WTC11 (cell line): ENCODE measurements around the gene DOHH. TPM values are rescaled to one million over a fixed set of nuclear protein-coding genes. Genes with fewer than 3 reads are reported as not detected.

Experiments used
- ATAC-seq: fragments of 200-7000 bp; cut with Tn5 transposase; 2 replicates; pipeline ENCODE4 v1.10.0; 2021; ENCODE audit warnings: mild to moderate bottlenecking, moderate library complexity
- CTCF ChIA-PET: fragments of 300-600 bp; sonication (Branson Sonifier 250); formaldehyde crosslinking; loops from one replicate; lab custom pipeline; 2021; ENCODE audit warnings: antibody characterized with exemption; lab: Charles Lee
- POLR2A ChIA-PET: fragments of 350-600 bp; sonication (Branson Sonifier 250); formaldehyde crosslinking; loops from one replicate; lab custom pipeline; 2021; ENCODE audit warnings: antibody characterized with exemption; lab: Charles Lee
- DNase-seq: peaks from one replicate; pipeline ENCODE4 v3.0.0; 2021; ENCODE audit warnings: low spot score
- H3K27ac Mint-ChIP-seq: 2 replicates; pipeline ENCODE4 v1.8.0; 2021; ENCODE audit warnings: mixed read lengths
- H3K27me3 Mint-ChIP-seq: 2 replicates; pipeline ENCODE4 v1.8.0; 2021; ENCODE audit warnings: low read depth, mild to moderate bottlenecking, moderate library complexity, mixed read lengths
- H3K36me3 Mint-ChIP-seq: 2 replicates; pipeline ENCODE4 v1.8.0; 2021; ENCODE audit warnings: mixed read lengths
- H3K4me1 Mint-ChIP-seq: 2 replicates; pipeline ENCODE4 v1.8.0; 2022; ENCODE audit warnings: mixed read lengths
- H3K4me3 Mint-ChIP-seq: 2 replicates; pipeline ENCODE4 v1.8.0; 2021; ENCODE audit warnings: mild to moderate bottlenecking, moderate library complexity, mixed read lengths
- H3K9me3 Mint-ChIP-seq: 2 replicates; pipeline ENCODE4 v1.8.0; 2021; ENCODE audit warnings: mixed read lengths
- CBFB ChIP-seq: sonication (generic); formaldehyde crosslinking; IDR thresholded peaks from 2 replicates; pipeline ENCODE4 v1.8.1; 2022; ENCODE audit warnings: mild to moderate bottlenecking, low read depth, missing genetic modification reagents
- CREB1 ChIP-seq: sonication (generic); formaldehyde crosslinking; IDR thresholded peaks from 2 replicates; pipeline ENCODE4 v1.8.0; 2023; ENCODE audit warnings: mild to moderate bottlenecking, missing genetic modification reagents
- CTCF ChIP-seq: fragments of 200-600 bp; IDR thresholded peaks from 2 replicates; pipeline ENCODE4 v1.8.0; 2022; ENCODE audit warnings: antibody characterized with exemption
- HMGA2 ChIP-seq: fragments of 250-450 bp; sonication (Bioruptor Pico); IDR thresholded peaks from 2 replicates; pipeline ENCODE4 v1.4.0; 2021; ENCODE audit warnings: mild to moderate bottlenecking, moderate library complexity
- IRF1 ChIP-seq: sonication (generic); formaldehyde crosslinking; IDR thresholded peaks from 2 replicates; pipeline ENCODE4 v1.8.0; 2023; ENCODE audit warnings: missing genetic modification reagents
- PRRX2 ChIP-seq: fragments of 250-450 bp; sonication (Bioruptor Pico); IDR thresholded peaks from 2 replicates; pipeline ENCODE4 v1.8.0; 2021; ENCODE audit warnings: mild to moderate bottlenecking
- RELA ChIP-seq: sonication (generic); formaldehyde crosslinking; IDR thresholded peaks from 2 replicates; pipeline ENCODE4 v1.8.1; 2022; ENCODE audit warnings: missing genetic modification reagents, mild to moderate bottlenecking, borderline replicate concordance
- SOX15 ChIP-seq: fragments of 250-450 bp; sonication (Bioruptor Pico); IDR thresholded peaks from 2 replicates; pipeline ENCODE4 v1.9.0; 2021; ENCODE audit warnings: mild to moderate bottlenecking
- USF1 ChIP-seq: sonication (generic); formaldehyde crosslinking; IDR thresholded peaks from 2 replicates; pipeline ENCODE4 v1.8.0; 2022; ENCODE audit warnings: mild to moderate bottlenecking, missing genetic modification reagents
- ZMAT4 ChIP-seq: fragments of 250-450 bp; sonication (Bioruptor Pico); IDR thresholded peaks from 2 replicates; pipeline ENCODE4 v1.9.0; 2021; ENCODE audit warnings: mild to moderate bottlenecking
- ZNF219 ChIP-seq: sonication (generic); formaldehyde crosslinking; IDR thresholded peaks from 2 replicates; pipeline ENCODE4 v1.8.0; 2023; ENCODE audit warnings: missing genetic modification reagents, mild to moderate bottlenecking, borderline replicate concordance
- ZNF263 ChIP-seq: sonication (generic); formaldehyde crosslinking; IDR thresholded peaks from 2 replicates; pipeline ENCODE4 v1.8.1; 2022; ENCODE audit warnings: low read depth, mild to moderate bottlenecking, moderate library complexity, missing genetic modification reagents
- ZNF423 ChIP-seq: fragments of 250-450 bp; sonication (Bioruptor Pico); IDR thresholded peaks from 2 replicates; pipeline ENCODE4 v2.1.2; 2022; ENCODE audit warnings: mild to moderate bottlenecking, moderate library complexity
- ZNF532 ChIP-seq: fragments of 250-450 bp; sonication (Bioruptor Pico); IDR thresholded peaks from 2 replicates; pipeline ENCODE4 v1.9.0; 2021; ENCODE audit warnings: mild to moderate bottlenecking, borderline replicate concordance
- total RNA-seq: library from RNA; stranded (reverse); gene quantifications from 3 replicates; pipeline ENCODE4 v1.2.3, GENCODE V29; 2021
- TF ChIP-seq, protein P1 (sequence below): sonication (generic); formaldehyde crosslinking; IDR thresholded peaks from 2 replicates; pipeline ENCODE4 v1.8.1; 2022; ENCODE audit warnings: missing genetic modification reagents, borderline replicate concordance
- TF ChIP-seq, protein P2 (sequence below): fragments of 250-450 bp; sonication (Bioruptor Pico); IDR thresholded peaks from 2 replicates; pipeline ENCODE4 v1.9.0; 2021; ENCODE audit warnings: moderate library complexity, mild to moderate bottlenecking, inconsistent platforms, borderline replicate concordance
- TF ChIP-seq, protein P3 (sequence below): sonication (generic); formaldehyde crosslinking; IDR thresholded peaks from 2 replicates; pipeline ENCODE4 v1.8.0; 2023; ENCODE audit warnings: mild to moderate bottlenecking, missing genetic modification reagents
- TF ChIP-seq, protein P4 (sequence below): sonication (generic); formaldehyde crosslinking; conservative IDR thresholded peaks from 2 replicates; pipeline ENCODE4 v1.8.1; 2022; ENCODE audit warnings: mild to moderate bottlenecking, missing genetic modification reagents

DOHH gene
- total RNA-seq, 1 experiment from 2014 or later, result 22.2 TPM

- no peaks in the 10 kb centered on the region for H3K27me3 Mint-ChIP-seq
- H3K4me3 Mint-ChIP-seq, result no peak overlapping the region
- peaks cover 4% of the 10 kb centered on the region for H3K9me3 Mint-ChIP-seq
- TF ChIP-seq SOX15 (CRISPR knock-in tag) (no peak), CTCF (no peak), CREB1 (no peak), CBFB (no peak), ZMAT4 (CRISPR knock-in tag) (no peak), ZNF423 (no peak), RELA (no peak), ZNF263 (CRISPR knock-in tag) (no peak), IRF1 (no peak), ZNF532 (CRISPR knock-in tag) (no peak), HMGA2 (CRISPR knock-in tag) (no peak), PRRX2 (CRISPR knock-in tag) (no peak), ZNF219 (CRISPR knock-in tag) (no peak), USF1 (no peak)
- TF ChIP-seq, protein P1, sequence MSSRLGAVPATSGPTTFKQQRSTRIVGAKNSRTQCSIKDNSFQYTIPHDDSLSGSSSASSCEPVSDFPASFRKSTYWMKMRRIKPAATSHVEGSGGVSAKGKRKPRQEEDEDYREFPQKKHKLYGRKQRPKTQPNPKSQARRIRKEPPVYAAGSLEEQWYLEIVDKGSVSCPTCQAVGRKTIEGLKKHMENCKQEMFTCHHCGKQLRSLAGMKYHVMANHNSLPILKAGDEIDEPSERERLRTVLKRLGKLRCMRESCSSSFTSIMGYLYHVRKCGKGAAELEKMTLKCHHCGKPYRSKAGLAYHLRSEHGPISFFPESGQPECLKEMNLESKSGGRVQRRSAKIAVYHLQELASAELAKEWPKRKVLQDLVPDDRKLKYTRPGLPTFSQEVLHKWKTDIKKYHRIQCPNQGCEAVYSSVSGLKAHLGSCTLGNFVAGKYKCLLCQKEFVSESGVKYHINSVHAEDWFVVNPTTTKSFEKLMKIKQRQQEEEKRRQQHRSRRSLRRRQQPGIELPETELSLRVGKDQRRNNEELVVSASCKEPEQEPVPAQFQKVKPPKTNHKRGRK (CRISPR knock-in tag), result no peak
- TF ChIP-seq, protein P2, sequence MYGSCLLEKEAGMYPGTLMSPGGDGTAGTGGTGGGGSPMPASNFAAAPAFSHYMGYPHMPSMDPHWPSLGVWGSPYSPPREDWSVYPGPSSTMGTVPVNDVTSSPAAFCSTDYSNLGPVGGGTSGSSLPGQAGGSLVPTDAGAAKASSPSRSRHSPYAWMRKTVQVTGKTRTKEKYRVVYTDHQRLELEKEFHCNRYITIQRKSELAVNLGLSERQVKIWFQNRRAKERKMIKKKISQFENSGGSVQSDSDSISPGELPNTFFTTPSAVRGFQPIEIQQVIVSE (CRISPR knock-in tag), result no peak
- TF ChIP-seq, protein P3, sequence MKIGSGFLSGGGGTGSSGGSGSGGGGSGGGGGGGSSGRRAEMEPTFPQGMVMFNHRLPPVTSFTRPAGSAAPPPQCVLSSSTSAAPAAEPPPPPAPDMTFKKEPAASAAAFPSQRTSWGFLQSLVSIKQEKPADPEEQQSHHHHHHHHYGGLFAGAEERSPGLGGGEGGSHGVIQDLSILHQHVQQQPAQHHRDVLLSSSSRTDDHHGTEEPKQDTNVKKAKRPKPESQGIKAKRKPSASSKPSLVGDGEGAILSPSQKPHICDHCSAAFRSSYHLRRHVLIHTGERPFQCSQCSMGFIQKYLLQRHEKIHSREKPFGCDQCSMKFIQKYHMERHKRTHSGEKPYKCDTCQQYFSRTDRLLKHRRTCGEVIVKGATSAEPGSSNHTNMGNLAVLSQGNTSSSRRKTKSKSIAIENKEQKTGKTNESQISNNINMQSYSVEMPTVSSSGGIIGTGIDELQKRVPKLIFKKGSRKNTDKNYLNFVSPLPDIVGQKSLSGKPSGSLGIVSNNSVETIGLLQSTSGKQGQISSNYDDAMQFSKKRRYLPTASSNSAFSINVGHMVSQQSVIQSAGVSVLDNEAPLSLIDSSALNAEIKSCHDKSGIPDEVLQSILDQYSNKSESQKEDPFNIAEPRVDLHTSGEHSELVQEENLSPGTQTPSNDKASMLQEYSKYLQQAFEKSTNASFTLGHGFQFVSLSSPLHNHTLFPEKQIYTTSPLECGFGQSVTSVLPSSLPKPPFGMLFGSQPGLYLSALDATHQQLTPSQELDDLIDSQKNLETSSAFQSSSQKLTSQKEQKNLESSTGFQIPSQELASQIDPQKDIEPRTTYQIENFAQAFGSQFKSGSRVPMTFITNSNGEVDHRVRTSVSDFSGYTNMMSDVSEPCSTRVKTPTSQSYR (CRISPR knock-in tag), result no peak
- TF ChIP-seq, protein P4, sequence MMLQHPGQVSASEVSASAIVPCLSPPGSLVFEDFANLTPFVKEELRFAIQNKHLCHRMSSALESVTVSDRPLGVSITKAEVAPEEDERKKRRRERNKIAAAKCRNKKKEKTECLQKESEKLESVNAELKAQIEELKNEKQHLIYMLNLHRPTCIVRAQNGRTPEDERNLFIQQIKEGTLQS (CRISPR knock-in tag), result no peak
- peaks cover 5% of the 10 kb centered on the region; the same call in 1 of the 2 replicates for H3K4me1 Mint-ChIP-seq
- ATAC-seq (no peak), DNase-seq (no peak)
- H3K36me3 Mint-ChIP-seq, result peaks cover 6% of the 10 kb centered on the region
- H3K27ac Mint-ChIP-seq, result no peak overlapping the region
- ChIA-PET POLR2A (no interaction called here), CTCF (interaction anchor here (1.2 to 4.4 kb wide), 2 partner anchors 32 to 444 kb away, joined by 6 to 115 read pairs; no protein-coding TSS in a partner anchor)
Observed at GRCh38 chr19:3544058-3544376, 43.5 kb upstream of the DOHH start.
